A549 (cell line): ENCODE measurements around the gene MAGI1. TPM values are rescaled to one million over a fixed set of nuclear protein-coding genes. Genes with fewer than 3 reads are reported as not detected.
A peak's percentile ranks its signal among the peaks of the same experiment; 100 is the strongest.

Experiments
- ATAC-seq, 2 experiments: fragments of 200-7000 bp in 1 of 2; fragments of >200 bp in 1 of 2; cut with Nextera tagmentation in 1 of 2; cut with Tn5 transposase in 1 of 2; 3 replicates each; pipeline versions ENCODE4 v1.8.0 to v1.9.1; 2018 to 2020; ENCODE audit warnings: mild to moderate bottlenecking in 1 of 2, moderate library complexity in 1 of 2
- CTCF ChIA-PET: fragments of 300-600 bp; sonication (Branson Sonifier 250); formaldehyde crosslinking; extraction: SDS; loops from one replicate; lab custom pipeline; 2021; ENCODE audit warnings: antibody characterized with exemption, inconsistent platforms; lab: Yijun Ruan, JAX
- POLR2A ChIA-PET: fragments of 350-600 bp; formaldehyde crosslinking; extraction: SDS; loops from one replicate; lab custom pipeline; 2021; ENCODE audit warnings: antibody characterized with exemption, inconsistent platforms; lab: Yijun Ruan, JAX
- DNase-seq, 2 experiments: peaks; one replicate each; pipeline versions ENCODE4 v3.0.0 to v3.0.0-alpha.2; 2011 to 2016; ENCODE audit warnings: low read depth in 1 of 2, low spot score in 1 of 2
- FAIRE-seq: peaks from 2 replicates; lab custom pipeline; 2011; peaks lifted over from hg19 to GRCh38; lab: Jason Lieb, UNC
- H3K27ac ChIP-seq, 2 experiments: fragments of >200 bp; sonication (Bioruptor Twin); formaldehyde crosslinking; 3 replicates each; pipeline ENCODE4 v1.5.1; 2016 to 2017
- H3K4me1 ChIP-seq: fragments of >200 bp; sonication (Bioruptor Twin); formaldehyde crosslinking; 3 replicates; pipeline ENCODE4 v1.6.1; 2016
- H3K4me2 ChIP-seq: fragments of >200 bp; sonication (Bioruptor Twin); formaldehyde crosslinking; 3 replicates; pipeline ENCODE4 v1.6.1; 2016
- H3K4me3 ChIP-seq: fragments of >200 bp; sonication (Bioruptor Twin); formaldehyde crosslinking; 3 replicates; pipeline ENCODE4 v1.5.1; 2016
- H3K9me3 ChIP-seq: fragments of >200 bp; sonication (Bioruptor Twin); formaldehyde crosslinking; 3 replicates; pipeline ENCODE4 v1.6.1; 2016
- ATOH8 ChIP-seq: fragments of 250-450 bp; sonication (Bioruptor Pico); IDR thresholded peaks from 2 replicates; pipeline ENCODE4 v1.5.0; 2020; ENCODE audit warnings: low read depth, mild to moderate bottlenecking, moderate library complexity
- CBX8 ChIP-seq: fragments of 200-600 bp; sonication (generic); IDR thresholded peaks from 2 replicates; pipeline ENCODE4 v1.6.1; 2016
- CEBPB ChIP-seq, 2 experiments: fragments of >200 bp in 1 of 2; sonication (Bioruptor Twin) in 1 of 2; formaldehyde crosslinking in 1 of 2; IDR thresholded peaks; 2 replicates each; pipeline ENCODE4 v1.6.1; 2012 to 2016
- CHD4 ChIP-seq: fragments of 200-600 bp; sonication (generic); IDR thresholded peaks from 2 replicates; pipeline ENCODE4 v1.6.1; 2016; ENCODE audit warnings: antibody characterized with exemption, mild to moderate bottlenecking, borderline replicate concordance
- EHF ChIP-seq: fragments of 250-450 bp; sonication (Bioruptor Pico); IDR thresholded peaks from 2 replicates; pipeline ENCODE4 v1.5.0; 2020; ENCODE audit warnings: mild to moderate bottlenecking
- EHMT2 ChIP-seq: fragments of 200-600 bp; sonication (generic); IDR thresholded peaks from 2 replicates; pipeline ENCODE4 v1.6.1; 2016; ENCODE audit warnings: antibody characterized with exemption, low read depth, mild to moderate bottlenecking, moderate library complexity
- EP300 ChIP-seq, 2 experiments: fragments of >200 bp; sonication (Bioruptor Twin); formaldehyde crosslinking; IDR thresholded peaks; 2 replicates in 1 of 2; 3 replicates in 1 of 2; pipeline ENCODE4 v1.6.1; 2016 to 2017
- ESRRA ChIP-seq: fragments of 150-350 bp; IDR thresholded peaks from 2 replicates; pipeline ENCODE4 v1.6.1; 2014; ENCODE audit warnings: mild to moderate bottlenecking, low read length, borderline replicate concordance
- FOSL2 ChIP-seq, 2 experiments: fragments of 450-650 bp in 1 of 2; fragments of >200 bp in 1 of 2; sonication (Bioruptor Twin) in 1 of 2; formaldehyde crosslinking; IDR thresholded peaks; 2 replicates each; pipeline versions ENCODE4 v1.5.0 to v1.6.1; 2016 to 2020; ENCODE audit warnings: mild to moderate bottlenecking in 1 of 2, moderate library complexity in 1 of 2
- FOXS1 ChIP-seq: fragments of 250-450 bp; sonication (Bioruptor Pico); IDR thresholded peaks from 2 replicates; pipeline ENCODE4 v1.5.0; 2020; ENCODE audit warnings: mild to moderate bottlenecking, moderate library complexity
- HDAC2 ChIP-seq: fragments of 200-600 bp; sonication (generic); IDR thresholded peaks from 2 replicates; pipeline ENCODE4 v1.6.1; 2016
- HOXA7 ChIP-seq: fragments of 250-450 bp; sonication (Bioruptor Pico); IDR thresholded peaks from 2 replicates; pipeline ENCODE4 v1.5.0; 2020; ENCODE audit warnings: mild to moderate bottlenecking, moderate library complexity
- HOXB5 ChIP-seq: fragments of 250-450 bp; sonication (Bioruptor Pico); IDR thresholded peaks from 2 replicates; pipeline ENCODE4 v1.5.0; 2020; ENCODE audit warnings: mild to moderate bottlenecking, moderate library complexity
- JUNB ChIP-seq: fragments of >200 bp; sonication (Bioruptor Twin); formaldehyde crosslinking; IDR thresholded peaks from 2 replicates; pipeline ENCODE4 v1.6.1; 2016
- KDM5A ChIP-seq: fragments of 200-600 bp; sonication (generic); IDR thresholded peaks from 2 replicates; pipeline ENCODE4 v1.6.1; 2016; ENCODE audit warnings: antibody characterized with exemption, mild to moderate bottlenecking
- MAFK ChIP-seq: fragments of 450-650 bp; IDR thresholded peaks from 2 replicates; pipeline ENCODE4 v1.6.1; 2014; ENCODE audit not compliant: partially characterized antibody
- MAZ ChIP-seq: fragments of 150-350 bp; IDR thresholded peaks from 2 replicates; pipeline ENCODE4 v1.6.1; 2014; ENCODE audit warnings: antibody characterized with exemption, low read depth, low read length, borderline replicate concordance
- MYC ChIP-seq: IDR thresholded peaks from 2 replicates; pipeline ENCODE4 v1.6.1; 2012; ENCODE audit warnings: mild to moderate bottlenecking, inconsistent platforms, low read length, improper control_type of control experiment, borderline replicate concordance
- NPAS2 ChIP-seq: fragments of 250-450 bp; sonication (Bioruptor Pico); IDR thresholded peaks from 2 replicates; pipeline ENCODE4 v1.8.0; 2022; ENCODE audit warnings: mild to moderate bottlenecking, moderate library complexity, borderline replicate concordance
- NR3C1 ChIP-seq: fragments of >200 bp; sonication (Bioruptor Twin); formaldehyde crosslinking; IDR thresholded peaks from 3 replicates; pipeline ENCODE4 v1.6.1; 2017
- RARB ChIP-seq: fragments of 250-450 bp; sonication (Bioruptor Pico); IDR thresholded peaks from 2 replicates; pipeline ENCODE4 v1.8.0; 2021; ENCODE audit warnings: mild to moderate bottlenecking, moderate library complexity
- RFX5 ChIP-seq: fragments of 450-650 bp; IDR thresholded peaks from 2 replicates; pipeline ENCODE4 v1.7.1; 2014; ENCODE audit warnings: antibody characterized with exemption, mild to moderate bottlenecking, moderate library complexity
- RNF2 ChIP-seq: fragments of 200-600 bp; sonication (generic); IDR thresholded peaks from 2 replicates; pipeline ENCODE4 v1.6.1; 2016; ENCODE audit warnings: low read depth, mild to moderate bottlenecking, antibody characterized with exemption, moderate library complexity, borderline replicate concordance
- SMC3 ChIP-seq: fragments of >200 bp; sonication (Bioruptor Twin); formaldehyde crosslinking; IDR thresholded peaks from 3 replicates; pipeline ENCODE4 v1.6.1; 2018; ENCODE audit warnings: inconsistent platforms
- SREBF2 ChIP-seq: fragments of 450-650 bp; IDR thresholded peaks from 2 replicates; pipeline ENCODE4 v1.6.1; 2014; ENCODE audit warnings: mild to moderate bottlenecking, moderate library complexity
- ZFP36 ChIP-seq: fragments of 450-650 bp; IDR thresholded peaks from 2 replicates; pipeline ENCODE4 v1.6.1; 2014; ENCODE audit warnings: borderline replicate concordance; ENCODE audit not compliant: partially characterized antibody
- ZSCAN20 ChIP-seq: fragments of 250-450 bp; sonication (Bioruptor Pico); IDR thresholded peaks from 2 replicates; pipeline ENCODE4 v1.8.0; 2022; ENCODE audit warnings: mild to moderate bottlenecking, moderate library complexity
- WGBS: methylation state at CpG from one replicate; pipeline ENCODE4 v1.1.6; 2017; ENCODE audit errors: missing lambda C conversion rate; 5-methylcytosine and 5-hydroxymethylcytosine counted together
- polyA plus RNA-seq, 4 experiments: library from polyadenylated mRNA; depleted of rRNA in 3 of 4; stranded (reverse); fragments of >200 nt; fragmentation: RNase III in 1 of 4; extraction: RNeasy Plus Mini Kit Qiagen cat#74134 plus additional on column Dnase treatment in 1 of 4; gene quantifications; 2 replicates in 3 of 4; 3 replicates in 1 of 4; pipeline ENCODE4 v1.2.3, GENCODE V29; 2011 to 2017
- TF ChIP-seq, protein P1 (sequence below): IDR thresholded peaks from 2 replicates; pipeline ENCODE4 v1.6.1; 2012
- TF ChIP-seq, protein P2 (sequence below): IDR thresholded peaks from 2 replicates; pipeline ENCODE4 v1.6.1; 2012
- TF ChIP-seq, protein P3 (sequence below): fragments of 150-350 bp; IDR thresholded peaks from 2 replicates; pipeline ENCODE4 v1.6.1; 2014; ENCODE audit warnings: low read depth, mild to moderate bottlenecking, low read length
- TF ChIP-seq, protein P4 (sequence below): fragments of 250-450 bp; sonication (Bioruptor Pico); IDR thresholded peaks from 2 replicates; pipeline ENCODE4 v1.5.0; 2021; ENCODE audit warnings: mild to moderate bottlenecking, moderate library complexity, borderline replicate concordance

The MAGI1 gene
- polyA plus RNA-seq, 2 of the 4 experiments (the other 2 are of a cell fraction) = 4.7 to 6.6 TPM

DNA sequence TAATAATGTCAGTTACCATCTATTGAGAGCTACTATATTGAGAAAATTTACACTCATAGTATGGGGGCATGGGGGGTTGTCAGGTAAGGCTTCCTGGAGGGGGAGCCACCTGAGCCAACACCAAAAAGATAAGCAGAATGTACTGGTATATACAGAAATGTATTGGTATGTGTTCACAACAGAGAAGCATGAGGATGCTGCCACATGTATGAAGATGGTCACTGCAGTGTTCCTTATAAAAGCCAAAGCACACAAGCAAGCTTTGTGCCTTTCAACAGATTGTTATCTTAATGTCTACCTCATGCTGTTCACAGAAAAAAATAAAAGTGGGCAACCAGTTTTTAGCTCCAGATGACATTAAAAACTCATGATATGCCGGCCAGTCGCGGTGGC is 149.0 kb downstream of the MAGI1 start:
- CTCF ChIA-PET = interaction anchor here (0.5 to 1.2 kb wide), 3 partner anchors 14 to 56 kb away, joined by 3 read pairs; no protein-coding TSS in a partner anchor
- peak overlapping the region; percentile 69 for H3K4me2 ChIP-seq
- TF ChIP-seq SMC3 = no peak
- TF ChIP-seq RFX5 = no peak
- no peak for TF ChIP-seq EHMT2
- TF ChIP-seq ZFP36 = no peak
- TF ChIP-seq MYC = no peak
- no peak for TF ChIP-seq HOXB5 (CRISPR knock-in tag)
- no peak for TF ChIP-seq MAFK
- no peak for TF ChIP-seq CEBPB (IDR thresholded peaks at IDR 0.05)
- TF ChIP-seq FOXS1 (CRISPR knock-in tag) = no peak
- no peak for TF ChIP-seq HOXA7 (CRISPR knock-in tag)
- no peak for TF ChIP-seq ESRRA
- no peak for TF ChIP-seq MAZ
- TF ChIP-seq RNF2 = no peak
- TF ChIP-seq NPAS2 (CRISPR knock-in tag) = no peak
- TF ChIP-seq JUNB = no peak
- TF ChIP-seq, protein P1, sequence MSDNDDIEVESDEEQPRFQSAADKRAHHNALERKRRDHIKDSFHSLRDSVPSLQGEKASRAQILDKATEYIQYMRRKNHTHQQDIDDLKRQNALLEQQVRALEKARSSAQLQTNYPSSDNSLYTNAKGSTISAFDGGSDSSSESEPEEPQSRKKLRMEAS = no peak
- TF ChIP-seq, protein P2, sequence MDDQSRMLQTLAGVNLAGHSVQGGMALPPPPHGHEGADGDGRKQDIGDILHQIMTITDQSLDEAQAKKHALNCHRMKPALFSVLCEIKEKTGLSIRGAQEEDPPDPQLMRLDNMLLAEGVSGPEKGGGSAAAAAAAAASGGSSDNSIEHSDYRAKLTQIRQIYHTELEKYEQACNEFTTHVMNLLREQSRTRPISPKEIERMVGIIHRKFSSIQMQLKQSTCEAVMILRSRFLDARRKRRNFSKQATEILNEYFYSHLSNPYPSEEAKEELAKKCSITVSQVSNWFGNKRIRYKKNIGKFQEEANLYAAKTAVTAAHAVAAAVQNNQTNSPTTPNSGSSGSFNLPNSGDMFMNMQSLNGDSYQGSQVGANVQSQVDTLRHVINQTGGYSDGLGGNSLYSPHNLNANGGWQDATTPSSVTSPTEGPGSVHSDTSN = no peak
- no peak for TF ChIP-seq SREBF2
- TF ChIP-seq KDM5A = no peak
- TF ChIP-seq, protein P3, sequence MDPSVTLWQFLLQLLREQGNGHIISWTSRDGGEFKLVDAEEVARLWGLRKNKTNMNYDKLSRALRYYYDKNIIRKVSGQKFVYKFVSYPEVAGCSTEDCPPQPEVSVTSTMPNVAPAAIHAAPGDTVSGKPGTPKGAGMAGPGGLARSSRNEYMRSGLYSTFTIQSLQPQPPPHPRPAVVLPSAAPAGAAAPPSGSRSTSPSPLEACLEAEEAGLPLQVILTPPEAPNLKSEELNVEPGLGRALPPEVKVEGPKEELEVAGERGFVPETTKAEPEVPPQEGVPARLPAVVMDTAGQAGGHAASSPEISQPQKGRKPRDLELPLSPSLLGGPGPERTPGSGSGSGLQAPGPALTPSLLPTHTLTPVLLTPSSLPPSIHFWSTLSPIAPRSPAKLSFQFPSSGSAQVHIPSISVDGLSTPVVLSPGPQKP = no peak
- TF ChIP-seq, all 56 proteins: peak for 0
- H3K4me1 ChIP-seq = peaks cover 17% of the 10 kb centered on the region
- peak overlapping the region; percentile 45 to 75; a peak in 3 of 6 replicates for H3K27ac ChIP-seq
- no peak overlapping the region for H3K4me3 ChIP-seq
- ATAC-seq = peak; percentile 49 to 54; a peak in 4 of 6 replicates
- 89% methylated on average over 3 of the region's 3 CpGs for WGBS
- DNase-seq = peak in 1 of 2 experiments; percentile 3
- POLR2A ChIA-PET = no interaction called here
- FAIRE-seq = no peak
- H3K9me3 ChIP-seq = no peaks in the 10 kb centered on the region

DNA sequence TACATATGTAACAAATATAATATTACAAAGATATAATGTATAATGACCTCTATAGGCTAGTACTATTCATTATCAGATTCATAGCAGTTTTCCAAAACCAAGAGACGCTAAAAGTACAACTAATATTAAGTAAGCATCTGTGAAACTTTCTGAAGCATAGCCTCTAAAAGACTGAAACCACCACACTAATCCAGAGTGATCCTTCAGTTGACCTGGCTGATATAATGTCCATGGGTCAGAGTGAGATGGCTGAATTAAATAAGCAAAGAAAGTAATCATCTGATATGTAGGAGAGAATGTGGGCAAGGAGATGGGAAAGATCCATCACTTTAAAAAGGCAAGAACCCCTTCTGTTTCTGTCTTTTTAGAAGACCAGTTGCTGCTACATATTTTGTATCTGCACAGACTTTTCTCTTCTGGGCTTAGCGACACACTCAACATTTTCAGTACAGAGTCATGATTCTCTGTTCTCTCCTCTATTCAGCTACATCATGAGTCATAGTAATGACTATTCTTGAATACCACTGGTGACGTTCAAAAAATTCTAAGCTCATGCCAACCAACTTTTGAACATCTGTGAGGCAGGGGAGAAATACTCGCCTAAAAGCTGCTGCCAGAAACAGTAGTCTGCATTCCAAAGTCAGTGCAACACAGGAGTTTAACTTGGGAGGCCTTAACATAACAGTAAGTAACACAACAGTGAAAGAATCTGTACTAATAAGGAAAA is 149.6 kb downstream of the MAGI1 start:
- DNase-seq = peak; percentile 41 to 53
- TF ChIP-seq FOSL2 (IDR thresholded peaks at IDR 0.05) (0 out of 2 replicates have a peak, but pooled peaks have one; percentile 47), FOSL2 (CRISPR knock-in tag; IDR thresholded peaks at IDR 0.05) (peak; percentile 78), EP300 (IDR thresholded peaks at IDR 0.05) (0 out of 5 replicates have a peak, but pooled peaks of 1 of the 2 experiments have one; percentile 14), JUNB (peak; percentile 22; the same call in 1 of the 2 replicates), CHD4 (no peak), NR3C1 (no peak), ZFP36 (no peak), CBX8 (no peak), FOXS1 (CRISPR knock-in tag) (no peak), RARB (no peak), ZSCAN20 (CRISPR knock-in tag) (no peak), ATOH8 (CRISPR knock-in tag) (no peak), HDAC2 (no peak), SREBF2 (no peak), CEBPB (IDR thresholded peaks at IDR 0.05) (no peak), EHF (CRISPR knock-in tag) (no peak)
- TF ChIP-seq, protein P4, sequence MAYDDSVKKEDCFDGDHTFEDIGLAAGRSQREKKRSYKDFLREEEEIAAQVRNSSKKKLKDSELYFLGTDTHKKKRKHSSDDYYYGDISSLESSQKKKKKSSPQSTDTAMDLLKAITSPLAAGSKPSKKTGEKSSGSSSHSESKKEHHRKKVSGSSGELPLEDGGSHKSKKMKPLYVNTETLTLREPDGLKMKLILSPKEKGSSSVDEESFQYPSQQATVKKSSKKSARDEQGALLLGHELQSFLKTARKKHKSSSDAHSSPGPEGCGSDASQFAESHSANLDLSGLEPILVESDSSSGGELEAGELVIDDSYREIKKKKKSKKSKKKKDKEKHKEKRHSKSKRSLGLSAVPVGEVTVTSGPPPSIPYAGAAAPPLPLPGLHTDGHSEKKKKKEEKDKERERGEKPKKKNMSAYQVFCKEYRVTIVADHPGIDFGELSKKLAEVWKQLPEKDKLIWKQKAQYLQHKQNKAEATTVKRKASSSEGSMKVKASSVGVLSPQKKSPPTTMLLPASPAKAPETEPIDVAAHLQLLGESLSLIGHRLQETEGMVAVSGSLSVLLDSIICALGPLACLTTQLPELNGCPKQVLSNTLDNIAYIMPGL (CRISPR knock-in tag) = no peak
- TF ChIP-seq, protein P3 = no peak

More for the DNA sequence above, 149.6 kb downstream of the MAGI1 start:
- Histone ChIP-seq H3K9me3 (no peaks in the 10 kb centered on the region), H3K4me2 (peak overlapping the region; percentile 69), H3K27ac (peak overlapping the region; percentile 56 to 75), H3K4me3 (no peak overlapping the region), H3K4me1 (peaks cover 20% of the 10 kb centered on the region)
- POLR2A ChIA-PET = no interaction called here
- FAIRE-seq (no peak), ATAC-seq (peak; percentile 90 to 93)
- WGBS = 27% methylated on average over 4 of the region's 4 CpGs
- CTCF ChIA-PET = interaction anchor here (0.5 to 1.2 kb wide), 3 partner anchors 14 to 55 kb away, joined by 3 read pairs; no protein-coding TSS in a partner anchor
